H9 (cell line): ENCODE measurements around the gene SMAD3. TPM values are rescaled to one million over a fixed set of nuclear protein-coding genes. Genes with fewer than 3 reads are reported as not detected.

Source experiments
- DNase-seq: peaks from one replicate; pipeline ENCODE4 v3.0.0-alpha.2; 2017
- H2AFZ ChIP-seq: one replicate; pipeline ENCODE4 v1.6.1; 2013; ENCODE audit warnings: mild to moderate bottlenecking, low read length, control low read depth, moderate library complexity
- H2AK5ac ChIP-seq: 2 replicates; pipeline ENCODE4 v1.6.1; 2013; ENCODE audit warnings: low read length, control low read depth, mixed read lengths; ENCODE audit not compliant: insufficient read length
- H2BK120ac ChIP-seq: one replicate; pipeline ENCODE4 v1.6.1; 2013; ENCODE audit warnings: low read depth, mild to moderate bottlenecking, low read length, control low read depth, inconsistent platforms; ENCODE audit not compliant: poor library complexity, severe bottlenecking
- H2BK12ac ChIP-seq: 2 replicates; pipeline ENCODE4 v1.6.1; 2013; ENCODE audit warnings: low read length, control low read depth, mixed read lengths, low read depth; ENCODE audit not compliant: insufficient read length
- H2BK15ac ChIP-seq: 2 replicates; pipeline ENCODE4 v1.6.1; 2013; ENCODE audit warnings: low read depth, low read length, control low read depth
- H2BK20ac ChIP-seq: one replicate; pipeline ENCODE4 v1.6.1; 2013; ENCODE audit warnings: low read depth, mild to moderate bottlenecking, low read length, control low read depth, inconsistent platforms; ENCODE audit not compliant: poor library complexity, severe bottlenecking
- H2BK5ac ChIP-seq: 2 replicates; pipeline ENCODE4 v1.6.1; 2013; ENCODE audit warnings: low read length, control low read depth, mixed read lengths; ENCODE audit not compliant: insufficient read length
- H3K14ac ChIP-seq: 2 replicates; pipeline ENCODE4 v1.6.1; 2013; ENCODE audit warnings: low read length, control low read depth; ENCODE audit not compliant: insufficient read depth
- H3K18ac ChIP-seq: 2 replicates; pipeline ENCODE4 v1.6.1; 2013; ENCODE audit warnings: low read depth, mild to moderate bottlenecking, mixed read lengths, low read length, control low read depth; ENCODE audit not compliant: insufficient read length
- H3K23ac ChIP-seq: 2 replicates; pipeline ENCODE4 v1.6.1; 2013; ENCODE audit warnings: low read length, control low read depth, mixed read lengths, low read depth; ENCODE audit not compliant: insufficient read length
- H3K23me2 ChIP-seq: 2 replicates; pipeline ENCODE4 v1.6.1; 2013; ENCODE audit warnings: low read depth, mild to moderate bottlenecking, mixed read lengths, low read length, control low read depth; ENCODE audit not compliant: insufficient read length, poor library complexity, severe bottlenecking
- H3K27ac ChIP-seq: 2 replicates; pipeline ENCODE4 v1.5.1; 2013; ENCODE audit warnings: low read length, control low read depth, mixed read lengths, low read depth; ENCODE audit not compliant: insufficient read length
- H3K27me3 ChIP-seq: 2 replicates; pipeline ENCODE4 v1.6.1; 2013; ENCODE audit warnings: low read length, control low read depth, inconsistent platforms; ENCODE audit not compliant: insufficient read depth
- H3K4ac ChIP-seq: 2 replicates; pipeline ENCODE4 v1.6.1; 2013; ENCODE audit warnings: low read depth, mild to moderate bottlenecking, control low read depth, inconsistent platforms, low read length, moderate library complexity
- H3K4me1 ChIP-seq: 2 replicates; pipeline ENCODE4 v1.6.1; 2013; ENCODE audit warnings: low read length, control low read depth, inconsistent platforms; ENCODE audit not compliant: insufficient read depth
- H3K4me2 ChIP-seq: 2 replicates; pipeline ENCODE4 v1.6.1; 2013; ENCODE audit warnings: low read length, control low read depth, mixed read lengths; ENCODE audit not compliant: insufficient read length, insufficient read depth
- H3K56ac ChIP-seq: 2 replicates; pipeline ENCODE4 v1.6.1; 2013; ENCODE audit warnings: low read depth, mild to moderate bottlenecking, mixed read lengths, low read length, control low read depth; ENCODE audit not compliant: insufficient read length
- H3K79me1 ChIP-seq: 2 replicates; pipeline ENCODE4 v1.6.1; 2013; ENCODE audit warnings: low read depth, mild to moderate bottlenecking, moderate library complexity, low read length, control low read depth, inconsistent platforms; ENCODE audit not compliant: insufficient read depth, poor library complexity, severe bottlenecking
- H3K79me2 ChIP-seq: 2 replicates; pipeline ENCODE4 v1.6.1; 2013; ENCODE audit warnings: low read length, control low read depth, inconsistent platforms; ENCODE audit not compliant: insufficient read depth
- H3K9ac ChIP-seq: 2 replicates; pipeline ENCODE4 v1.6.1; 2013; ENCODE audit warnings: low read length, control low read depth, mixed read lengths; ENCODE audit not compliant: insufficient read length; ENCODE audit errors: extremely low read depth
- H3K9me3 ChIP-seq: one replicate; pipeline ENCODE4 v1.6.1; 2013; ENCODE audit warnings: low read depth, low read length, inconsistent platforms; ENCODE audit not compliant: control insufficient read depth
- H3T11ph ChIP-seq: one replicate; pipeline ENCODE4 v1.6.1; 2013; ENCODE audit warnings: mild to moderate bottlenecking, low read length, control low read depth, inconsistent platforms
- H4K20me1 ChIP-seq: one replicate; pipeline ENCODE4 v1.6.1; 2013; ENCODE audit not compliant: control insufficient read depth, insufficient read length, insufficient read depth
- H4K5ac ChIP-seq: 2 replicates; pipeline ENCODE4 v1.6.1; 2013; ENCODE audit warnings: low read depth, mild to moderate bottlenecking, mixed read lengths, low read length, control low read depth; ENCODE audit not compliant: insufficient read length
- H4K8ac ChIP-seq: replicated peaks from 2 replicates; pipeline ENCODE4 v1.6.1; 2013; ENCODE audit warnings: low read length, control low read depth, mixed read lengths, low read depth; ENCODE audit not compliant: insufficient read length
- H4K91ac ChIP-seq: 2 replicates; pipeline ENCODE4 v1.6.1; 2013; ENCODE audit warnings: low read depth, mild to moderate bottlenecking, moderate library complexity, mixed read lengths, low read length, control low read depth; ENCODE audit not compliant: insufficient read length
- H3K27ac Mint-ChIP-seq, 3 experiments: 2 replicates in 2 of 3; 3 replicates in 1 of 3; pipeline ENCODE4 v1.8.0; 2020 to 2021; ENCODE audit warnings: mixed read lengths in 3 of 3, mild to moderate bottlenecking in 1 of 3, moderate library complexity in 1 of 3
- H3K27me3 Mint-ChIP-seq: 2 replicates; pipeline ENCODE4 v1.8.0; 2021; ENCODE audit warnings: low read depth, mild to moderate bottlenecking, moderate library complexity, mixed read lengths
- H3K36me3 Mint-ChIP-seq, 3 experiments: 2 replicates in 2 of 3; 3 replicates in 1 of 3; pipeline ENCODE4 v1.8.0; 2020 to 2021; ENCODE audit warnings: low read depth in 3 of 3, mixed read lengths in 3 of 3; ENCODE audit not compliant: insufficient read depth in 1 of 3
- H3K4me1 Mint-ChIP-seq, 2 experiments: 2 replicates each; pipeline ENCODE4 v1.8.0; 2020; ENCODE audit warnings: mixed read lengths in 2 of 2
- H3K4me3 Mint-ChIP-seq, 2 experiments: 2 replicates in 1 of 2; 3 replicates in 1 of 2; pipeline ENCODE4 v1.8.0; 2020 to 2021; ENCODE audit warnings: mild to moderate bottlenecking in 2 of 2, mixed read lengths in 2 of 2, moderate library complexity in 1 of 2
- H3K9me3 Mint-ChIP-seq, 2 experiments: 2 replicates in 1 of 2; 3 replicates in 1 of 2; pipeline ENCODE4 v1.8.0; 2020; ENCODE audit warnings: mild to moderate bottlenecking in 2 of 2, mixed read lengths in 2 of 2, moderate library complexity in 1 of 2
- WGBS: extraction: QIAGEN DNeasy Blood & Tissue Kit; methylation state at CpG from one replicate; pipeline ENCODE4 v1.1.7; 2013; ENCODE audit warnings: missing lambda C conversion rate, low lambda C conversion rate, mixed read lengths; ENCODE audit not compliant: insufficient read length; ENCODE audit errors: extremely low coverage; 5-methylcytosine and 5-hydroxymethylcytosine counted together
- total RNA-seq: library from RNA; stranded (reverse); gene quantifications from 2 replicates; pipeline ENCODE4 v1.2.1, GENCODE V29; 2021
- TF ChIP-seq, protein P1 (sequence below): fragments of 200-600 bp; sonication (generic); conservative IDR thresholded peaks from 3 replicates; pipeline ENCODE4 v1.8.0; 2021; ENCODE audit warnings: antibody characterized with exemption, mild to moderate bottlenecking

SMAD3 gene
- total RNA-seq, 1 experiment from 2014 or later = 26.7 TPM

DNA sequence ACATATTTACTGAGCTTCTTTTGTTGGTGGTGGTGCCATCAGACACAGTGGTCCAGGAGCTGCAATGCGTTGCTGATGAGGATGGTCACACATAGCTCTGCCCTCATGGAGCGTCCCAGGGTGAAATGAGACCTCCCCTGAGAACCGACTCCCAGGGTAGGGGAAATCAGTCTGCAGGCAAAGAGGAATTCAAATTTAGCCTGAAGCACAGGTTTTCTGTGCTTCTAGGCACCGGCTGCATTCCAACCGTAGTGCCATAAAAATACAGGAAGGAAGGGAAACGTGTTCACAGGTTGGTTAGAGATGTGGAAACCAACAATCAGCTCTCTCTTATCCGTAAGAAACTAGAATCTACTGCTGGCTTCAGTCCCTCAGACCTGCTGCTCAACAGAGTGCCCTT is 19.2 kb downstream of the SMAD3 start:
- H3K9me3 Mint-ChIP-seq = no peaks in the 10 kb centered on the region
- no peak overlapping the region for H2BK120ac ChIP-seq
- no peaks in the 10 kb centered on the region for H3K79me1 ChIP-seq
- H2BK12ac ChIP-seq = no peak overlapping the region
- H3K27me3 Mint-ChIP-seq = no peaks in the 10 kb centered on the region
- H3K4me1 ChIP-seq = no peaks in the 10 kb centered on the region
- peak overlapping the region in 1 of 3 experiments; percentile 38; a peak in 1 of 7 replicates for H3K27ac Mint-ChIP-seq
- no peak overlapping the region for H3K18ac ChIP-seq
- no peak overlapping the region for H3K23ac ChIP-seq
- H3K36me3 Mint-ChIP-seq = peaks cover 0 to 4% (median 2%) of the 10 kb centered on the region in 3 experiments; a peak in 4 of 7 replicates
- no peaks in the 10 kb centered on the region; the same call in 1 of the 2 replicates for H3K79me2 ChIP-seq
- no peaks in the 10 kb centered on the region for H4K20me1 ChIP-seq
- H2AFZ ChIP-seq = no peak overlapping the region
- no peak overlapping the region for H2BK15ac ChIP-seq
- WGBS = no CpG with 5 or more reads among the region's 7 CpGs
- no peak overlapping the region for H2BK5ac ChIP-seq
- no peaks in the 10 kb centered on the region for H3K9me3 ChIP-seq
- H3K56ac ChIP-seq = no peak overlapping the region
- H3K9ac ChIP-seq = no peak overlapping the region
- TF ChIP-seq, protein P1, sequence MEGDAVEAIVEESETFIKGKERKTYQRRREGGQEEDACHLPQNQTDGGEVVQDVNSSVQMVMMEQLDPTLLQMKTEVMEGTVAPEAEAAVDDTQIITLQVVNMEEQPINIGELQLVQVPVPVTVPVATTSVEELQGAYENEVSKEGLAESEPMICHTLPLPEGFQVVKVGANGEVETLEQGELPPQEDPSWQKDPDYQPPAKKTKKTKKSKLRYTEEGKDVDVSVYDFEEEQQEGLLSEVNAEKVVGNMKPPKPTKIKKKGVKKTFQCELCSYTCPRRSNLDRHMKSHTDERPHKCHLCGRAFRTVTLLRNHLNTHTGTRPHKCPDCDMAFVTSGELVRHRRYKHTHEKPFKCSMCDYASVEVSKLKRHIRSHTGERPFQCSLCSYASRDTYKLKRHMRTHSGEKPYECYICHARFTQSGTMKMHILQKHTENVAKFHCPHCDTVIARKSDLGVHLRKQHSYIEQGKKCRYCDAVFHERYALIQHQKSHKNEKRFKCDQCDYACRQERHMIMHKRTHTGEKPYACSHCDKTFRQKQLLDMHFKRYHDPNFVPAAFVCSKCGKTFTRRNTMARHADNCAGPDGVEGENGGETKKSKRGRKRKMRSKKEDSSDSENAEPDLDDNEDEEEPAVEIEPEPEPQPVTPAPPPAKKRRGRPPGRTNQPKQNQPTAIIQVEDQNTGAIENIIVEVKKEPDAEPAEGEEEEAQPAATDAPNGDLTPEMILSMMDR = no peak
- H3K23me2 ChIP-seq = no peaks in the 10 kb centered on the region
- H3K4me1 Mint-ChIP-seq = peaks cover 62 to 69% of the 10 kb centered on the region in 2 experiments
- no peak overlapping the region for H2BK20ac ChIP-seq
- H3K14ac ChIP-seq = no peak overlapping the region
- no peak overlapping the region for H4K91ac ChIP-seq
- H3T11ph ChIP-seq = no peak overlapping the region
- H4K5ac ChIP-seq = no peak overlapping the region
- no peak overlapping the region for H4K8ac ChIP-seq
- H3K4me3 Mint-ChIP-seq = no peak overlapping the region
- no peak for DNase-seq
- H3K4ac ChIP-seq = no peak overlapping the region
- no peak overlapping the region for H2AK5ac ChIP-seq
- no peak overlapping the region for H3K4me2 ChIP-seq
- no peak overlapping the region for H3K27ac ChIP-seq
- H3K27me3 ChIP-seq = no peaks in the 10 kb centered on the region
